ENCODE results near the gene ITPR1. TPM values are rescaled to one million over a fixed set of nuclear protein-coding genes. Genes with fewer than 3 reads are reported as not detected.

Gene ITPR1
- total and polyA plus RNA-seq, 2 experiments from 2014 or later = 6.8 to 21.0 TPM

GRCh38 chr3:4745235-4745610, 252.1 kb downstream of the ITPR1 start (continued):
- TF ChIP-seq CTCF (conservative IDR thresholded peaks at IDR 0.05; ENCODE audit: low read depth in 2 of 2) (no peak), REST (IDR thresholded peaks at IDR 0.05; ENCODE audit: unreplicated experiment) (no peak), ZNF114 (CRISPR knock-in tag; IDR thresholded peaks at IDR 0.05) (no peak), ETS1 (IDR thresholded peaks at IDR 0.05) (no peak), CREB1 (CRISPR knock-in tag; IDR thresholded peaks at IDR 0.05; ENCODE audit: low read depth) (no peak), ZNF331 (CRISPR knock-in tag; IDR thresholded peaks at IDR 0.05; ENCODE audit: low read depth) (no peak), JUNB (IDR thresholded peaks at IDR 0.05; ENCODE audit: unreplicated experiment) (no peak), POLR2AphosphoS5 (IDR thresholded peaks at IDR 0.05; ENCODE audit: low read depth) (no peak)

- Mint-ChIP-seq H3K27me3 (ENCODE audit: insufficient read depth, low read depth, poor library complexity) (no peaks in the 10 kb centered on the region), H3K4me3 (no peak overlapping the region), H3K9me3 (no peaks in the 10 kb centered on the region), H3K4me1 (peaks cover 12% of the 10 kb centered on the region), H3K36me3 (ENCODE audit: low read depth) (no peaks in the 10 kb centered on the region), H3K27ac (no peak overlapping the region; the same call in 1 of the 2 replicates)
- Histone ChIP-seq H3F3A (replicated peaks; ENCODE audit: low read depth) (no peaks in the 10 kb centered on the region), H3K27ac (ENCODE audit: low read depth) (no peak overlapping the region), H3K27me3 (ENCODE audit: insufficient read depth) (no peaks in the 10 kb centered on the region), H3K4me3 (no peak overlapping the region), H3K36me3 (ENCODE audit: insufficient read depth) (no peaks in the 10 kb centered on the region), H3K4me2 (no peak overlapping the region), H2AFZ (no peak overlapping the region), H4K20me1 (replicated peaks; ENCODE audit: insufficient read depth) (no peaks in the 10 kb centered on the region), H3K4me1 (ENCODE audit: insufficient read depth) (peaks cover 7% of the 10 kb centered on the region; the same call in 1 of the 2 replicates), H3K9me2 (ENCODE audit: insufficient read depth) (no peaks in the 10 kb centered on the region), H3K79me2 (replicated peaks; ENCODE audit: insufficient read depth) (no peaks in the 10 kb centered on the region)
- ATAC-seq = no peak
- DNase-seq (ENCODE audit: low spot score) = no peak
- TF ChIP-seq NANOG (IDR thresholded peaks at IDR 0.05; ENCODE audit: borderline replicate concordance) (no peak), ZNF114 (CRISPR knock-in tag; IDR thresholded peaks at IDR 0.05) (no peak), REST (IDR thresholded peaks at IDR 0.05; ENCODE audit: unreplicated experiment) (no peak), EZH2phosphoT487 (IDR thresholded peaks at IDR 0.05; ENCODE audit: unreplicated experiment) (no peak), ZNF331 (CRISPR knock-in tag; IDR thresholded peaks at IDR 0.05; ENCODE audit: low read depth) (no peak)
These were observed 253.3 kb downstream of the ITPR1 start for GRCh38 chr3:4746241-4746958.

Data from GM23338 (cell line).